Suprapubic skin (tissue), 4 donors: ENCODE measurements around the gene ITPRID1.

ENCODE experiments used
- CTCF ChIP-seq, 2 donors: fragments of 200-600 bp in 1 of 2; fragments of 450-650 bp in 1 of 2; sonication (generic) in 1 of 2; IDR thresholded peaks; one replicate each; pipeline ENCODE4 v1.5.1; 2016 to 2019; ENCODE audit warnings: antibody characterized with exemption in 2 of 2, mild to moderate bottlenecking in 1 of 2, moderate library complexity in 1 of 2
- EP300 ChIP-seq: sonication (generic); formaldehyde crosslinking; IDR thresholded peaks from one replicate; pipeline ENCODE4 v1.6.1; 2017; ENCODE audit warnings: antibody characterized with exemption
- POLR2A ChIP-seq, 2 donors: fragments of 450-650 bp; IDR thresholded peaks; one replicate each; pipeline ENCODE4 v1.6.1; 2017; ENCODE audit warnings: antibody characterized with exemption in 2 of 2, mild to moderate bottlenecking in 2 of 2, moderate library complexity in 2 of 2
- POLR2AphosphoS5 ChIP-seq, 3 donors: sonication (generic); formaldehyde crosslinking; IDR thresholded peaks; one replicate each; pipeline ENCODE4 v1.6.1; 2017; ENCODE audit warnings: antibody characterized with exemption in 3 of 3

DNA sequence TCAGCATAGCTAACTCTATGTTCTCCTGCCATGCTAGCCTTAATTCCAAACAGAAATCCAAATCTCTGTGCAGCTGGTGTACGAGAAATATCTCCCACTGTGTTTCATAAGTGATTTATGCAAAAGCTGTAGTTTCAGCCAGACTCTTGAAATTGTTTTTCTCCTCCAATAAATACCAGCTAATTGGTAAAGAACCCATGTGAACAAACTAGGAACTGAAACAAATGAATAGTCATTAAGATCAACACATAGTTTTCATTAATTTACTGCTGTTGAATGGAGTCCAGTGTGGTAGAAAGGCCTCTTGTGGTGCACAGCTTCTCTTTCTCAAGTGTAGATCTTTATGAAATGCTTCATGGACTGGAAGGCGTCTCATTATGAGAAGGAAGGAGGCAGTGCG, 191.5 kb downstream of the ITPRID1 start:
- TF ChIP-seq CTCF (IDR thresholded peaks at IDR 0.05) = no peak
- no peak for TF ChIP-seq POLR2A (IDR thresholded peaks at IDR 0.05)
- TF ChIP-seq POLR2AphosphoS5 (IDR thresholded peaks at IDR 0.05) = no peak
- no peak for TF ChIP-seq EP300
